Fibroblast of lung (primary cell): ENCODE measurements around the gene ANKS3.

Experiments
- EZH2 ChIP-seq: IDR thresholded peaks from 2 replicates; pipeline ENCODE4 v1.5.1; 2012; ENCODE audit warnings: low read length, control low read depth, mild to moderate bottlenecking; ENCODE audit errors: missing control alignments
- TF ChIP-seq, protein P1 (sequence below), 2 donors: IDR thresholded peaks in 1 of 2; conservative IDR thresholded peaks in 1 of 2; 1 replicate in 1 of 2; 2 replicates in 1 of 2; pipeline ENCODE4 v1.5.1; 2011 to 2012; ENCODE audit warnings: low read length in 2 of 2, control low read depth in 1 of 2, inconsistent platforms in 1 of 2, low read depth in 1 of 2, mild to moderate bottlenecking in 1 of 2

DNA sequence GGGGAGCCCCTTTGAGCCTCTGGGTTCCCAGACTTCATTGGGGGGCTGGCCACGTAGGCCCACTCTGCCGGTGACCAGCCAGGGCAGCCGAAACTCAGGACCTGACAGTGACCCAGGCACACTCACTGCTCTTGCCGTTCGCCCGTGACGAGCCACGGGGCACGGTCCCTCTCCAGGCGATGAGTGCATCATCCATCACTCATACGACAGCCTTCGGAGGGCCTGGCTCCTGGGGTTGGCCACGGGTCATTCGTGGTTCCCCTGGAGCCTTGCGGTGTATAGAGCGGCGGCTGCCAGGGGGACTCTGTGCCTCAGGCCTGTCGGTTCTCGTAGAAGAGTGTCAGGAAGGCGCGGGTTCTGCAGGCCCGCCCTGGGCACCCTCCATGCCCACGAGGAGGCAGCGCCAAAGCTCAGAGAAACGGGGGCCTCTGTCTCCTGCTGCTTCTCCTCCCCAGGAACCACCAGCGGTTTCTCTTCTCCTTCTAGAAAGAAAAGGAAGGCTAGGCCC lies 51.9 kb downstream of the ANKS3 start:
- TF ChIP-seq, protein P1, sequence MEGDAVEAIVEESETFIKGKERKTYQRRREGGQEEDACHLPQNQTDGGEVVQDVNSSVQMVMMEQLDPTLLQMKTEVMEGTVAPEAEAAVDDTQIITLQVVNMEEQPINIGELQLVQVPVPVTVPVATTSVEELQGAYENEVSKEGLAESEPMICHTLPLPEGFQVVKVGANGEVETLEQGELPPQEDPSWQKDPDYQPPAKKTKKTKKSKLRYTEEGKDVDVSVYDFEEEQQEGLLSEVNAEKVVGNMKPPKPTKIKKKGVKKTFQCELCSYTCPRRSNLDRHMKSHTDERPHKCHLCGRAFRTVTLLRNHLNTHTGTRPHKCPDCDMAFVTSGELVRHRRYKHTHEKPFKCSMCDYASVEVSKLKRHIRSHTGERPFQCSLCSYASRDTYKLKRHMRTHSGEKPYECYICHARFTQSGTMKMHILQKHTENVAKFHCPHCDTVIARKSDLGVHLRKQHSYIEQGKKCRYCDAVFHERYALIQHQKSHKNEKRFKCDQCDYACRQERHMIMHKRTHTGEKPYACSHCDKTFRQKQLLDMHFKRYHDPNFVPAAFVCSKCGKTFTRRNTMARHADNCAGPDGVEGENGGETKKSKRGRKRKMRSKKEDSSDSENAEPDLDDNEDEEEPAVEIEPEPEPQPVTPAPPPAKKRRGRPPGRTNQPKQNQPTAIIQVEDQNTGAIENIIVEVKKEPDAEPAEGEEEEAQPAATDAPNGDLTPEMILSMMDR (conservative IDR thresholded peaks at IDR 0.05 in 1 of 2, IDR thresholded peaks at IDR 0.05 in 1 of 2; ENCODE audit: low read depth in 1 of 2, low read length in 2 of 2): no peak
- TF ChIP-seq EZH2: no peak
